Medulla oblongata (tissue), 1 donor: Measurements from ENCODE around the gene LIMS1.
"Not testable (repeated sequence)": the region's sequence is repeated elsewhere in the genome, so short reads cannot be mapped to it uniquely, and the experiment has no call there.

ENCODE experiments used
- DNase-seq: peaks from one replicate; pipeline ENCODE4 v3.0.0-alpha.2; 2015; ENCODE audit errors: extremely low spot score

The LIMS1 gene

DNA sequence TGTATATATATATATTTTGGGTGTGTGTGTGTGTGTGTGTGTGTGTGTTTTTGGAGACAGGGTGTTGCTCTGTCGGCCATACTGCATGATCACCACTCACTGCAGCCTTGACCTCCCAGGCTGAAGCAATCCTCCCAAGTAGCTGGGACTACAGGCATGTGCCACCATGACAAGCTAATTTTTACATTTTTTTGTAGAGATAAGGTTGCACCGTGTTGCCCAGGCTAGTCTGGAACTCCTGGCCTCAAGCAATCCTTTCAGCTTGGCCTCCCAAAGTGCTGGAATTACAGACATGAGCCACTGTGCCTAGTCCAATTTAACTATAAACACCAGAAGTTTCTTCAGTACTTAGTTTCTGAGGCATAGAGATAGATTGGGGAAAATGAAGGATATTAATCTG lies 18.3 kb downstream of the LIMS1 start:
- no peak for DNase-seq

DNA sequence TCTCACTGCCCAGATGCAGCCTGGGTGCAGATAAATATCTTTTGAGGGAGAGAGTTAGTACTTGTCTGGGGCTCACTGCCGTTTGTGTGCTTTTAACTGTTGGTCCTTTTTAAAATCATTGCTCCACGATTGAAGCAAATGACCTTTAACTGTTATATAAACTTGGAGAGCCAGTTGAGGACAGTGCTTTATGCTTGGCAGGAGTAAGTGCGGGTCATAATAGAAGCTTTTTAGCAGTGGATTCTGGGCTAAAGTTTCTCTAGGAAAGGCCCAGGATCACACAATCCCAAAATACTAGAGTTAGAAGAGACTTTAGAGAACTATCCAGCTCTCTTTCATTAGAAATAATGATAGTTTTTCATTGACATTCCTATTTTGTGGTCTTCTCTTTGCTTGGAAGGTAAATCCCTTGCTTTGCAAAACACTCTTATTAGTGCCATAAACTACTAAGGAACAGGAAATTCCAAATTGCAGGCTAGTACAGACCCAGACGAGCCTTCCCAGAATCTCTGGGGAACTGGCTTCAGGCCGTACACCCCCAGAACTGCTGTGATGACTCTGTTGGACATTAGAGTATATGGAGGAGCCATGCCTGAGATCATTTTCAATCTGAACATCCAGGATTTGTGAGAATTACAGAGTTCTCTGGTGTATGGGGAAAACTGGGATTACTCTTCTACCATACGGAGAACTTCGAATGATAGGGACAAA lies 19.1 kb downstream of the LIMS1 start:
- peak; percentile 60 for DNase-seq

DNA sequence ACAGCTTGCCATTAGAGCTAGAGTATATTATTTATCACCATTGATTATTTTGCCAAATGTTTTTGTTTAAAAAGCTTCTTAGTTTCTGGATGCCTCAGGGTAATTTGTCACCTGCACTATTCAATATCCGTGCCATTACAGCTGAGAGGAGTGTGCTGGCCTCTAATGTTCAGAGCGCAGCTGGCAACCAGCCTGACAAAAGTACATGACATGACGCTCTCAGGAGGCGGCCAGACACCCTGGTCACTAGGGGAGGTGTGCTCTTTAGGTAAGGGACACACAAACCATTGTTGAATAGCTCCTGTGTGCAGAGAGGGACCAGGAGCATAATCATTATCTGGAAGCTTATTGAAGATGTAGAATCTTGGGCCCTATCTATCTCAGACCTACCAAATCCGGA lies 20.3 kb downstream of the LIMS1 start:
- DNase-seq: no peak

DNA sequence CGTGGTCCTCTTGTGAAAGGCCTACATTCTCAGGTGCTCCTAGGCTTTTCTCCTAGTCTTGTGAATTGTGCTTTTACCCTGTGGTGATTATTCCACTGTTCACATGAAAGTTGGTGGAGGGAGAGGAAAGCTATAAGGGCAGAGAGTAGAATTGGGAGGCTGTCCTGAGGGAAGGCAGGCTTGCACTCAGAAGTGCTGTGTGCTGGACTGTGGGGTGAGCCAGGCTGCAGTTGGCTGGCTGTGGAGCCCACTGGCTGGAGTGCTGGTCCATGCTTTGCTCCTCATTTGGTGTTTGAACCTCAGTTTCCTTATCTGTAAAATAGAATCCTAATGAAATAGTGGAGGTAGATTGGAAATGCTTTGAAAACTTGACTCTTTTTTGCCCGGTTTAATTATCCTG lies 21.3 kb downstream of the LIMS1 start:
- no peak for DNase-seq

DNA sequence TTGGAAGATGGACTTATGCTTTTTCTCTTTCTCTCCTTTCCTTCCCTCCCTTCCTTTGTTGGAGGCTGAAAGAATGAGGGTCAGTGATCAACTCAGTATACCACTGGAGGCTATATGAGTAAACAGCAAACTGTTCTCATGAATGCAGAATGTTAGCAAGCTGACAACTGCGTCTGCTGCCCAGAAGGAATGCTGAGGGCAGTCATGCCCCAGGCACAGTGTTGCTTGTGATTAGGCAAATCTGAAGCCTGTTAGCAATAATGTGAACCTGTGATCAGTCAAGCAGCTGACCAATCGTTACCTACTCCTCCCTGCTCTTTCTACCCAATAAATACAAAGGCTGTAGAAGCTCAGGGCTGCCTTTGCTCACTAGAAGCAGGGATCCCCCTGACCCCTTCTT lies 22.3 kb downstream of the LIMS1 start:
- DNase-seq: not testable (repeated sequence)

DNA sequence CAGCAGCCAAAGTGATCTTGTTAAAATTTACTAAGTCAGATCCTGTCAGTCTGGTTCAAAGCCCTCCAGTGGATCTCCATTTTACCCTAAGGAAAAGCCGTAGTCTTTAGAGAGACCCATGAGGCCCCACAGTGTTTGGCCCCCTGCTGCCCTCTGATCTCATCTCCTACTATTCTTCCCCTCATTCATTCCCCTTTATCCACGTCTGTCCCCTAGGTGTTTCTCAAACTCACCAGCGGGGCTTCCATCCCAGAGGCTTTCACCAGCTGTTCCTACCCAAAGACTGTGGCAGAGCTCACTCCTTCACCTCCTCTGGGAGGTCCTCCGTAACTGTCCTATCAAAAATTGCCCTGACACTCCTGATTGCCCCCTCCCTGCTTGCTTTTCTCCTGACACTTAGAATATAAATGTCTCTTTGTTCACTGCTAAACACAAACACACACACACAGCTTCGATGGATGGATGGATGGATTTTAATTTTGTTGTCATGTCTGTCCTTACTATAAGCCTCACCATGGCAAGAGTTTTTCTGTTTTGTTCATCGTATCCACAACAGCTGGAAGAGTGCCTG lies 26.1 kb downstream of the LIMS1 start:
- peak; percentile 57 for DNase-seq

DNA sequence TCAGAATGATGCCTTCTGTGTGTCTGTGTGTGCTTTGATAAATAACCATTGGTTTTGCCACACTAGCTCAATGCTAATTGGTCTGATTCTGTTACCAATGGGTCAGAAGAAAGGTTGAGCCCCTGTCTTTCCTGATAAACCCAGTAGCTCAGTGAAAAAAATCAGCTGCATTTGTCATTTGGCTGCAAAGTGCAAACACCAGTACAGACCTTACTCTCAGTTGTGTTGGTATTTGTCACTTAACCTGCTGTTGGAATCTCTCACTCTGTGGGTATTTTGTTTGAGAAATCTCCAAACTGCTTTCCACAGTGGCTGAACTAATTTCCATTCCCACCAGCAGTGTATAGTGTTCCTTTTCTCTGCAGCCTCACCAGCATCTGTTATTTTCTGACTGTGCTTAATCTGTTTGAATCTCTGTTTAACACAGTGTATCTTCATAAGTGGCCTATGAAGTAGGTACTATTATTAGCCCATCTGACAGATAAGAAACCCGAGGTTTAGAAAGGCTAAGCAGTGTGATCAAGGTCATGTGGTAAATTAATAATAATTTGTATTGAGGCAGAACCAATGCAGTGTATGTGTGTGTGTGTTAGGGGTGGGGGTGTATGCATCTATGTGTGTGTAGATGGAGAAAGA lies 26.7 kb downstream of the LIMS1 start:
- no peak for DNase-seq

DNA sequence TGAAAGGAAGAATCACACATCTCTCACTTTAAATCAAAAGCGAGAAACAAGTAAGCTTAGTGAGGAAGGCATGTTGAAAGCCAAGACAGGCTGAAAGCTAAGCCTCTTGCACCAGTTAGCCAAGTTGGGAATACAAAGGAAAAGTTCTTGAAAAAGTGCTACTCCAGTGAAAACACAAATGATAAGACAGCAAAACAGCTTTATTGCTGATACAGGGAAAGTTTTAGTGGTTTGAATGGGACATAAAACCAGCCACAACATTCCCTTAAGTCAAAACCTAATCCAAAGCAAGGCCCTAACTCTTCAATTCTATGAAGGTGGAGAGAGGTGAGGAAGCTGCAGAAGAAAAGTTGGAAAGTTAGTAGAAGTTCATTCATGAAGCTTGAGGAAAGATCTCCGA lies 28.0 kb downstream of the LIMS1 start:
- DNase-seq: no peak

DNA sequence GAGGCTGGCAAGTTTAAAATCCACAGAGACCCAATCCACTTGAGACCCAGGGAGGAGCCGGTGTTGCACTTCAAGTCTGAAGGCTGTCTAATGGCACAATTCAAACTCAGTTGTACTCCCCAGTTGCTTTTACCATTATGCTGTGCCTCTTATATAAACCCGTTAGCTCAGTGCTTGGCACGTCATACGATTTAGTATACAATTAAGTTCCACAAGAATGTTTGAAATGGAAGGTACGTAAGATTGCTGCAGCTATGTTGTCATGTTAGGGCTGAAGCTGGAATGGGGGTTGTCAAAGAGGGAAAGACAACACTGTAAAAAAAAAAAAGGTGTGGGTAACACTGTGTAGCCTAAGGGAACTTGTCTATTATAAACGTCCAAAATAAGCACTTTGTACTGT lies 30.2 kb downstream of the LIMS1 start:
- no peak for DNase-seq

DNA sequence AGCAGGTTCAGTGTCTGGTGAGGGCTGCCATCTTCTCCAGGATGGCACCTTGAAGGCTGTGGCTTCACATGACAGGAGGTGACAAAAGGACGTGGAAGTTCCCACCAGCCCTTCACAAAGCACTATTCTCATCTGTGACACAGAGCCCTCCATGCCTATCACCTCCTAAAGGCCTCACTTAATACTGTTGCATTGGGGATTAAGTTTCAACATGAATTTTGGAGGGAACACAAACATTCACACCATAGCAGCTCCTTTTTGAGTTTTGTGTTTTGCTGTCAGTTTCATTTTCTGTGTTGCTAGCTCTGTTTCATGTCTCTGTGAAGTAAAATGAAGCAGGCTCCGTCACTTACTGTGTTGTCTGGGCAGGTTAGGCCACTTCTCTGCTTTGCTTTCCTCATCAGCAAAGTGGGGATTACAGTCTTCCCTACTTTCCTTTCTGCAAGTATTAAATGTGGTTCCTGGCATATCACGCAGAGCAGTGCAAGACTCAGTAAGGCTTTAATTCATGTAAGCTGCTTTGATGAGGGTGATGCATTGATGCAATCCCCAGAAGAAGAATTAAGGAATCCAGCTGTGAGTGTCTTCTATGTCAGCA lies 31.6 kb downstream of the LIMS1 start:
- no peak for DNase-seq

DNA sequence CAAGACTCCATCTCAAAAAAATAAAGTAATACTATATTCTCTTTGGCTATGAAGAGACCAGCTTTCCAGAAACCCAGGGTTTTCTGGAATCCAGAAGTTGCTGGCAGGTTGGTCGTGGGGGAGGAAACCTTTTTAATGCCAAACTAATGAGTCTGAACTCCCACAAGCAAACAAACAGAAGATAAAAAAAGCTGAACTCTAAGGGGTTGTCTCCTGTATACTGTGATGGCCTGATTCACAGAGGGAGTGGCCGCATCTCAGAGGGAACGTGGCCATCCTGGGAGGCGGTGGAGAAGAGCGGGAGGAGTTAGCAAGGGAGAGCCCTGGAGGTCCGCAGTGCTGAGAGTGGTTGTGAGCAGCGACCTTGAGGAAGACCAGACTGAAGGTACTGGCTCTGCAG lies 36.1 kb downstream of the LIMS1 start:
- DNase-seq: no peak

DNA sequence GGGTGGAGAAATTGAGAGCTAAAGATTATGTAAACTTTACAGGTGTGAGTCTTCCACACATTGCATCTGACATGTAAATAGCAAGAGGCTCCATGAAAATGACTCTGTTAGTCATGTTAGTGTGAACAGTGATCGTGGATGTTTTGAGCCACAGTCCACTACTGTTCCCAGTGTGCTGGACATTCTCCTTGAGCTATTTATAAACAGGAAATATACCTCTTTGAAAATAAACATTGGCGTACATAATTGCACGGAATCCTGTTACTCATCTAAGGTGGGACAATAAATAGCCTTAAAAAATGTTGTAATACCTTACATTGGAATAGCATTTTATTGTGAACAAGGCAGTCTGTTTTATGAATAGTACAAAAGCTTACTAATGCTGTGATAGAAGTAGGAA lies 37.0 kb downstream of the LIMS1 start:
- DNase-seq: no peak

DNA sequence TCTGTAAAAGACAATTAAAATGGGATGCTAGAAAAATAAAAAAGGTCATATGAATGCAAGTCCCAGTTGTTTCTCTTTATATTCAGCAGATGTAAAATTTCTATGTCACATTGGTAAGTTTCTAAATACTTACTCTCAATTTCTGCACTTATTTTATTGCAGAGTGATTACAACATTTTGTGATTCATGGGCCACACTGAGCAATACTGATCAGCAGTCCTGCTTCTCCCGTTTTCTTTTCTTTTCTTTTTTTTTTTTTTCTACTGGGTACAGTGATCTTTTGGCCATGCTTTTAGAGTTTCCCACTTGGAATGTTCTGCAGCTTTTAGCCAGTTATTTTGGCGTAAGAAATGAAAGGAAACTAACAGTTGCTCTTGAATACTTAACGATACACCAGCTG lies 38.8 kb downstream of the LIMS1 start:
- no peak for DNase-seq

DNA sequence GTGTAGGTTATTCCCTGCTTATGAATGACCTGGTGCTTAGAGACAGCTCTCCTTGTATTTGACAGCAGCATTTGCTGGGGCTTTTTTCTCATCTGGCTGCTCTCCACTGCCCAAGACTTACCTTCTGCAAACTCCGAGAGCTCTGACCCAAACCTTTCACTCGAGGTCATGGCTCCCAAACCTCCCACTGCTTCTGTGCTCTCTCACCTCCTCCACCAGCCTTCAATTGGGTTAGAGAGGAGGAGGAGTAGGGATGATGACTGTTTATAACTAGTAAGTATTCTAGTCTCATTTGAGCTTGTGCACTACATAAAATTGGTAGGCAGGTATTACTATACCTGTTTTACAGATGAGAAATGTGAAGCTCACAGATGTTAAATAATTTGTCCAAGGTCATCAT lies 40.1 kb downstream of the LIMS1 start:
- no peak for DNase-seq

DNA sequence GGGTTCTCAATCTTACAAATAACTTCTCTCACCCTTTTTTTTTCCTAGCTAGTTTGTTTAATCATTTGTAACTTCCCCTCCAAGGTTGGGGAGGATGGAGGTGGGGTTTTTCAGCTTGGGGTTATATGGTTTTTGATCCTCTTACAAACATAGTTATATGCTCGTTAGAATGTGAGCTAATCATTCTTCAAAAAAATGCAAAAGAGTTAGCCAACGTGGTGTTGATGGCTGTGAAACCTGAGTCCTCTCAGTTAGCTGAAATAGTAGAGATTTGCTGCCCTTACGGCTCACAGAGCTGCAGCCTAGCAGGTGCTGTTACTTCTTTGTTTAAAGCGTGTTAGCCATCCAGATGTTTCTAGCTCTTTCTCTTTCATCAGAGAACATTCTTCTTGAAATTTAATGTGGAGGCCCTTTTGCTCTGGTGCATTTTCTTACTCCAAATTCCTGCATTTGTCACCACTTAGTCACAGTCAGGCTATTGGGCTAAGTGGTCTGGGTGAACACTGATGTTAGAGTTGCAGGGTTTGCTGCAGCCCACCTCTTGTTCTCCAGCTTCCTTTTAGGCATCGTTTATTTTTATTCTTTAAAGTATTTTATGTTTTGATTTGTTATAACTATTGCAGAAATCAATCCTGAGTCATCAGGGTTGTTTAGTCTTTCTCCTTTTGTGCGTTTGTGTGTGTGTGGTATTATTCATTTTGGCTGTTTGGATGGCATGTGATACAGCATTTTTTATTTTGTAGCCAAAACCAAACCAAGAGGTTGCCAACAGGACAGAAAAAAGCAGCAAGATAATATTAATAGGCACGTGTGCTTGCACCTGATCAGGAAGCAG lies 41.1 kb downstream of the LIMS1 start:
- DNase-seq: no peak

DNA sequence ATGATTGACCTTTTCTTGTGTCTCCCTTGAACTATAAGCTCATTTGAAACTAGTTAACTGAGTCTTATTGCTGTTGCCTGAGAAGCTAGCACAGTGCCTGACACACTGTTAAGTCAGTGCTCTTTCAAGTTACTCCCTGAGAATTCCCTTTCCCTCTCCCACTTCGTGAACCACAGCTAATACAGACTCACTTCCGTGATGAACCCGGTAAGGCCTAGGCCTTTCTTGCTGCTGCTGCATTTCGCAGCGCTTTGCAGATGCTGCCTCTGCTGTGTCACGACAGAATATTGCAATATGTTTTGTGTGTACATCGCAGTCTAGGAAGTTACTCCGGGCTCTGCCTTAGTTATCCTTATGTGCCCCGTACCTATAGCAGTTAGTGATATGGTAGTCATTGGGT lies 42.8 kb downstream of the LIMS1 start:
- no peak for DNase-seq

DNA sequence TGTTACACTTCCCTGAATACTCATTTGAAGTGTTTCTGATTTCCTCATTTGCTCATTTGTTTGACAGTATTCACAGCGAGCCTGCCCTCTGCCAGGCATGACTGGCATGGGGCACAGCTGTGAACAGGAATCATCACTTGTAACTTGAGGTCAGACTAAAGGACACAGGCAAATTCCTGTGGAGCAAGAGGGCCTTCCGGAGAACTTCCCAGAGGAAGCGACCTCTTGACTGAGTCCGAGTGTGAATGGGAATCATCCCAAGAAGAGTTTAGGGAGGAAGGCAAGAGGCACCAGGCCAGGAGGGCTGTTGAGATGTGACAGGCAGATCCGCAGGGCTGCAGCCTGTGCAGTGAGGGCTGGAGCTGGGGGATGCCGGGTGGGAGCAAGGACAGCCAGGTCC lies 45.4 kb downstream of the LIMS1 start:
- peak; percentile 38 for DNase-seq

DNA sequence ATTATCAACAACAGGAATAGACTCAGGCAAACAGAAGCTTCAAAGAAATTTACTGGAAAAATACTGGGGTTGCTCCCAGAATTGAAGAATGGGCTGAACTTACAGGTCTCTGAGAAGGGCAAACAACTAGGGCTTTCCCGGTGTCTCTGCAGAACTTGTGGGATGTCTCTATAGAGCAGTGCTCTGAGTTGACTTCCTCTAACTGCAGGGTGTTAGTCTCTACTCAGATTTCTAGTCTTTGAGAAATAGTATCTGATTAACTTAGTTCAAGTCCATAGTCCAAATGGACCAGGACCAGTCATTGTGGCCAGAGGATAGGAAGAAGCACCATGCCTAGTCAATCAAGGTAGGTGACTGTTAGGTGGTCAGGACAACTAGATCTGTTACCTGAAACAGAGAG lies 45.8 kb downstream of the LIMS1 start:
- no peak for DNase-seq

DNA sequence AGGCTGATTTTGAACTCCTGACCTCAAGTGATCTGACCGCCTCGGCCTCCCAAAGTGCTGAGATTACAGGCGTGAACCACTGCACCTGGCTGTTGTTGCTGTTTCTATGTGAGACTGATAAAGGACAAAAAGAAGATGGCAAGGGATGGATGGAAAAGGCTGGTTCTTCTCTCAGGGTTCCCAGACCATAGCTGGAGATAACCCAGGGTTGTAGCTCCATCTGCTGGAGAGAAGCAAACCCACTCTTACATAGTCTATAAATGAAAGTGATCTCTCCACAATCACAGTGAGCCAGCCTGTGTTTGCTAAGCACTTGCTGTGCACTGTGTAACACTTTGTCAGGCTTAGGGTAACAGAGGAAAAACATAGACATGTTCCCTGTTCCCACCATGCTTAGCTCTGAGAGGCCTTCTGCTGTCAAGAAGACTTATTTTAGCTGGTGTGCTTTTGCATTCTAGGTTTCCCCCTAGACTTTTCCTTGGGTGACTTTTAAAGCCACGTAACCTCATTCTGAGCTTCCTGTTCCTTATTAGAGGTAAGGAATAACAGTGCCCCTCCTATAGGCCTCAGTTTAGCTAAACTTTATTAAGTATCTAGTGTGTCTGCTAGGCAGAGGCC lies 49.7 kb downstream of the LIMS1 start:
- peak; percentile 92 for DNase-seq

DNA sequence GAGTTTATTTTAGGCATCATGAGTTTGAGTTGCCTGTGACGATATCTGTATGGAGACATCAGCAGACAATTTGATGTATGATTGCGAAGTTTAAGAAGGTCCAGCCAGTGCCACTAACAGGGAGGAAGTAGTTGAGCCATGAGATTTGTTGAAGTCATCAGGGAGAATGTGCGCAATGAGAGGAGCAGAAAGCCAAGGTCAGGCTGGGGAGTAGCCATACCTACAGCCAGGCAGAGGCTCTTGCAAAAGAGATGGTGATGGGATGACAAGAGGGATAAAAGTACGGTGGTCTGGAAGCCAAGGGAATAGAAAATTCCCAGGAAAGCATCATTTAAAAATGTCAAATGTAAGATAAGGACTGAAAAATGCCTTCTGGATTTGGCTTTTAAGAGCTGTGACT lies 51.2 kb downstream of the LIMS1 start:
- DNase-seq: no peak

DNA sequence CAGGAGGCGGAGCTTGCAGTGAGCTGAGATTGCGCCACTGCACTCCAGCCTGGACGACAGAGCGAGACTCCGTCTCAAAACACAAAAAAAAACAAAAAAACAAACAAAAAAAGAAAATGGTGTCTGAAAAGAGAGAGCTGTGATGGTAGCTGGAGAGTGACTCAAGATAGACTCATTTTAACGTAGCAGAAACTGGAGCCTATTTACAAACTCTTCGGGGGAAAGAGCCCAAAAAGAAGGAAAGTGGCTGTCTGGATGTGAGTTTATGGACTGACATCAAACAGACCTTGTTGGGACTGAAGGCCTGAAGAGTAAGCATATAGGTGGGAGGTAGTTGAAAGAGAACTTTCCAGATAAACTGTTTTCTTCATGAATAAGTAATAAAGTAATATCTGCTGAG lies 51.8 kb downstream of the LIMS1 start:
- no peak for DNase-seq

DNA sequence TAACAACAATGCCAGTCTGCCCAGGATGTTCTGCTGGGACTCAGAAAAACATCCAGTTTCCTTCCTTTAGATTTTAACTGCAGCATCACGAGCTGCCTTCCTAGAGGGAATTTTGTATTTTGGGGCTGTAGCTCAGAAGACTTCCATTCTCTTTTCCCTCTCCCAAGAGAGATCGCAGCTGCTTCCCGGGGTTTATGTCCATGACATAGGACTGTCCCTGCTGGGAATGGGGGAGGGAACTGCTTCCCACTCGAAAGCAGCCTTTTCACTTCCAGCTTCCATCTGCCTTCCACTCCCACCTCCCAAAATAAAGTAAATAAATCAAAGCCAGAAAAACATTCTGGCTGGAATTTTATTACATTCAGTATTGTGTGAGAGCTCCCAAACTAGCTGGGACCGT lies 52.4 kb downstream of the LIMS1 start:
- no peak for DNase-seq
